ENCODE data around the gene GAA.

- TF ChIP-seq CTCF (IDR thresholded peaks at IDR 0.05): no peak
- TF ChIP-seq EZH2 (IDR thresholded peaks at IDR 0.05): no peak
- TF ChIP-seq EZH2phosphoT487 (IDR thresholded peaks at IDR 0.05): no peak
Observed at GRCh38 chr17:80117491-80118401, 16.4 kb downstream of the GAA start.
